CD4-positive, alpha-beta T cell (primary cell): ENCODE results near the gene PFKFB3. TPM values are rescaled to one million over a fixed set of nuclear protein-coding genes. Genes with fewer than 3 reads are reported as not detected.

Experiments used
- ATAC-seq: fragments of 200-7000 bp; cut with Tn5 transposase; one replicate; pipeline ENCODE4 v1.10.0; 2022; ENCODE audit warnings: mild to moderate bottlenecking; ENCODE audit not compliant: poor library complexity
- CTCF ChIA-PET: fragments of 350-600 bp; sonication (Branson Sonifier 250); formaldehyde crosslinking; loops from one replicate; lab custom pipeline; 2021; ENCODE audit warnings: antibody characterized with exemption, inconsistent platforms; lab: Charles Lee
- POLR2A ChIA-PET: fragments of 350-600 bp; sonication (Branson Sonifier 250); formaldehyde crosslinking; loops from one replicate; lab custom pipeline; 2021; ENCODE audit warnings: antibody characterized with exemption, inconsistent platforms; lab: Charles Lee
- DNase-seq, 14 experiments: peaks; one replicate each; pipeline ENCODE4 v3.0.0-alpha.2; 2013 to 2020; ENCODE audit warnings: mixed read lengths in 2 of 14
- H3K27ac ChIP-seq, 2 donors: one replicate each; pipeline versions ENCODE4 v1.5.1 to v1.7.0; 2013; ENCODE audit warnings: low read length in 2 of 2, low read depth in 1 of 2, mild to moderate bottlenecking in 1 of 2
- H3K27me3 ChIP-seq, 2 experiments: 1 replicate in 1 of 2; 2 replicates in 1 of 2; pipeline versions ENCODE4 v1.6.1 to v1.7.0; 2013; ENCODE audit warnings: low read length in 2 of 2, control low read depth in 1 of 2, mild to moderate bottlenecking in 1 of 2, moderate library complexity in 1 of 2; ENCODE audit not compliant: insufficient read depth in 2 of 2, control insufficient read depth in 1 of 2
- H3K36me3 ChIP-seq: one replicate; pipeline ENCODE4 v1.6.1; 2013; ENCODE audit warnings: low read length, control low read depth; ENCODE audit not compliant: insufficient read depth
- H3K4me1 ChIP-seq: one replicate; pipeline ENCODE4 v1.6.1; 2013; ENCODE audit warnings: low read length, control low read depth; ENCODE audit not compliant: insufficient read depth
- H3K4me3 ChIP-seq: one replicate; pipeline ENCODE4 v1.5.1; 2013; ENCODE audit warnings: mild to moderate bottlenecking, low read length, moderate library complexity
- H3K9me3 ChIP-seq, 2 experiments: 1 replicate in 1 of 2; 2 replicates in 1 of 2; pipeline versions ENCODE4 v1.6.1 to v1.7.0; 2013; ENCODE audit warnings: low read length in 2 of 2, mild to moderate bottlenecking in 2 of 2, control low read depth in 1 of 2, moderate library complexity in 1 of 2; ENCODE audit not compliant: control insufficient read depth in 1 of 2, insufficient read depth in 1 of 2
- H3K27ac Mint-ChIP-seq: one replicate; pipeline ENCODE4 v1.8.0; 2020; ENCODE audit warnings: mixed read lengths
- H3K27me3 Mint-ChIP-seq: one replicate; pipeline ENCODE4 v1.8.0; 2021; ENCODE audit warnings: mixed read lengths
- H3K36me3 Mint-ChIP-seq: one replicate; pipeline ENCODE4 v1.8.0; 2021; ENCODE audit warnings: low read depth, mixed read lengths
- H3K4me1 Mint-ChIP-seq: one replicate; pipeline ENCODE4 v1.8.0; 2021; ENCODE audit warnings: low read depth, mixed read lengths
- H3K4me3 Mint-ChIP-seq: one replicate; pipeline ENCODE4 v1.8.0; 2020; ENCODE audit warnings: mild to moderate bottlenecking, mixed read lengths
- H3K9me3 Mint-ChIP-seq: one replicate; pipeline ENCODE4 v1.8.0; 2020; ENCODE audit warnings: mixed read lengths
- CTCF ChIP-seq: fragments of 200-600 bp; IDR thresholded peaks from one replicate; pipeline ENCODE4 v1.8.0; 2022; ENCODE audit warnings: antibody characterized with exemption, mild to moderate bottlenecking
- intact Hi-C, 2 experiments: fragments of 100-400 bp; cut with DNase I in 1 of 2; cut with micrococcal nuclease in 1 of 2; formaldehyde crosslinking; loops; one replicate each; pipeline versions ENCODE4 v1.15.1 to v1.9.0; 2023 to 2025; cut with DNase I, micrococcal nuclease
- total RNA-seq, 174 experiments: library from RNA in 2 of 174; stranded (reverse) in 2 of 174; gene quantifications; one replicate each; pipeline ENCODE4 v1.2.3 and lab custom pipeline; 2021 to 2026

Gene PFKFB3
- total RNA-seq, 2 experiments from 2014 or later = 142 to 145 TPM

DNA sequence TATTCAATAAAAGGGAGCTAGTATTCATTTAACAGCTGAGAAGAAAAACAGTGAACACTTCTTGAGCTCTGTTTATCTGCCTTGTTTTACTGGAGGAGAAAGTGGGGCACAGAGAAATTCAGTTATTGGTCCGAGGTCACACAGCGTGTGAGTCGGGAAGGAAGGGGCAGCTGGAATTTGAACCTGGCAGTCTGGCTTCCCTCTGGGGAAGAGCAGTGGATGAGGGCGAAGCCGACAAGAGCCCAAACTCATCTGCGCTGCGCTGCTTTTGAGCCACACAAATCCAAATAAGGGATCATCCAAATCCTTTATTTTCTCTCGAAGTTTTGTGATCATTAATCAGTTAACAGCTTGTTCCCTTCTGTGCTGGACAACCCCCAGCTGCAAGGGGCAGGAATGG lies 23.7 kb upstream of the PFKFB3 start:
- Mint-ChIP-seq H3K4me1 (peaks cover 39% of the 10 kb centered on the region), H3K36me3 (peaks cover 11% of the 10 kb centered on the region), H3K4me3 (no peak overlapping the region), H3K9me3 (no peaks in the 10 kb centered on the region), H3K27ac (peak overlapping the region; percentile 61), H3K27me3 (no peaks in the 10 kb centered on the region)
- Histone ChIP-seq H3K4me1 (peaks cover 42% of the 10 kb centered on the region), H3K9me3 (no peaks in the 10 kb centered on the region), H3K4me3 (no peak overlapping the region), H3K36me3 (peaks cover 5% of the 10 kb centered on the region), H3K27me3 (no peaks in the 10 kb centered on the region), H3K27ac (no peak overlapping the region)
- CTCF ChIA-PET = interaction anchor here (1.4 kb wide), 1 partner anchor 23 kb away, joined by 5 read pairs; the partner anchor contains the start of gene PFKFB3
- ATAC-seq (no peak), DNase-seq (no peak)
- POLR2A ChIA-PET = no interaction called here
- no peak for TF ChIP-seq CTCF
- intact Hi-C loops = no loop called here

GRCh38 chr10:6180480-6181110 lies 22.1 kb upstream of the PFKFB3 start:
- H3K36me3 Mint-ChIP-seq = peaks cover 7% of the 10 kb centered on the region
- no peak for ATAC-seq
- TF ChIP-seq CTCF = no peak
- Histone ChIP-seq H3K9me3 (no peaks in the 10 kb centered on the region), H3K27ac (no peak overlapping the region), H3K4me1 (peaks cover 42% of the 10 kb centered on the region), H3K36me3 (peaks cover 5% of the 10 kb centered on the region), H3K27me3 (no peaks in the 10 kb centered on the region), H3K4me3 (no peak overlapping the region)
- H3K4me1 Mint-ChIP-seq = peaks cover 35% of the 10 kb centered on the region
- intact Hi-C loops = loop anchor here in 1 of 2 experiments (2.0 kb wide), 1 partner anchor 16 kb away; no protein-coding TSS in a partner anchor
- H3K27ac Mint-ChIP-seq = peak overlapping the region; percentile 27
- H3K27me3 Mint-ChIP-seq = no peaks in the 10 kb centered on the region
- H3K4me3 Mint-ChIP-seq = no peak overlapping the region
- H3K9me3 Mint-ChIP-seq = no peaks in the 10 kb centered on the region
- ChIA-PET POLR2A (no interaction called here), CTCF (no interaction called here)
- no peak for DNase-seq

DNA sequence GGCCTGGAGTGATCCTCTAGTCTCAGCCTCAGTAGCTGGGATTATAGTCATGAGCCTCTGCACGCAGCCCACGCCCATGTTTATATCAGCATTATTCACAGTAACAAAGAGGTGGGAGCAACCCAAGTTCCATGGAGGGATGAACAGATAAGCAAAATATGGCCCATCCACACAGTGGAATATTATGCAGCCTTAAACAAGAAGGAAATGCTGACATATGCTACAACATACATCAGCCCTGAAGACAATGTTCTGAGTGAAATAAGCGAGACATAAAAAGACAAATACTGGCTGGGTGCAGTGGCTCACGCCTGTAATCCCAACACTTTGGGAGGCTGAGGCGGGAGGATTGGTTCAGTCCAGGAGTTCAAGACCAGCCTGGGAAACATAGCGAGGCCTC lies 21.5 kb upstream of the PFKFB3 start:
- Histone ChIP-seq H3K9me3 (no peaks in the 10 kb centered on the region), H3K27me3 (no peaks in the 10 kb centered on the region), H3K4me1 (peaks cover 42% of the 10 kb centered on the region), H3K4me3 (no peak overlapping the region), H3K36me3 (no peaks in the 10 kb centered on the region), H3K27ac (no peak overlapping the region)
- Mint-ChIP-seq H3K27me3 (no peaks in the 10 kb centered on the region), H3K36me3 (peaks cover under 1% of the 10 kb centered on the region), H3K9me3 (no peaks in the 10 kb centered on the region), H3K4me1 (peaks cover 31% of the 10 kb centered on the region), H3K27ac (peak overlapping the region; percentile 27), H3K4me3 (no peak overlapping the region)
- ATAC-seq (no peak), DNase-seq (no peak)
- TF ChIP-seq CTCF = no peak
- intact Hi-C loops = loop anchor here in 1 of 2 experiments (2.0 kb wide), 1 partner anchor 16 kb away; no protein-coding TSS in a partner anchor
- CTCF ChIA-PET = interaction anchor here (0.9 kb wide), 1 partner anchor 201 kb away, joined by 4 read pairs; no protein-coding TSS in a partner anchor
- POLR2A ChIA-PET = no interaction called here
